Measurements from ENCODE around the gene GMCL1.

The GMCL1 gene

GRCh38 chr2:69914950-69915945 lies 85.8 kb downstream of the GMCL1 start, which contains the start of gene MXD1:
Gene MXD1, plus strand, starts transcription at chr2:69915109. Its CDS starts 222 bp downstream, at chr2:69915331.
- H3K4me3 ChIP-seq (ENCODE audit: low read length, poor library complexity, severe bottlenecking) = peak within 1 kb of the TSS; percentile 95
- H2AFZ ChIP-seq (ENCODE audit: low read length) = peak within 1 kb of the TSS; percentile 78
- H3K79me2 ChIP-seq (ENCODE audit: insufficient read depth, low read length) = peaks cover 13% of the 10 kb centered on the region; the same call in 1 of the 2 replicates
- TF ChIP-seq EZH2phosphoT487 (IDR thresholded peaks at IDR 0.05; ENCODE audit: borderline replicate concordance) (no peak), CTCF (conservative IDR thresholded peaks at IDR 0.05; ENCODE audit: low read length) (no peak)
- H3F3A ChIP-seq (ENCODE audit: low read depth) = no peaks in the 10 kb centered on the region
- peak within 1 kb of the TSS; percentile 87 for H3K4me2 ChIP-seq (ENCODE audit: low read depth, low read length, poor library complexity, severe bottlenecking)
- H3K9me3 ChIP-seq (ENCODE audit: insufficient read depth, low read depth, low read length) = no peaks in the 10 kb centered on the region
- H3K4me1 ChIP-seq (ENCODE audit: insufficient read depth, low read length, poor library complexity, severe bottlenecking) = peaks cover 14% of the 10 kb centered on the region
- peak within 1 kb of the TSS; percentile 77 for H3K9ac ChIP-seq (ENCODE audit: low read depth, low read length, poor library complexity, severe bottlenecking)
- H3K9me2 ChIP-seq (replicated peaks; ENCODE audit: low read depth, low read length) = no peaks in the 10 kb centered on the region
- H4K20me1 ChIP-seq (ENCODE audit: insufficient read depth, low read length, poor library complexity, severe bottlenecking) = peaks cover 6% of the 10 kb centered on the region
- H3K36me3 ChIP-seq (ENCODE audit: insufficient read depth, low read length) = no peaks in the 10 kb centered on the region
- no peaks in the 10 kb centered on the region for H3K27me3 ChIP-seq (ENCODE audit: insufficient read depth, low read length, poor library complexity, severe bottlenecking)

GRCh38 chr2:69916106-69916505 lies 86.6 kb downstream of the GMCL1 start:
- TF ChIP-seq CTCF (conservative IDR thresholded peaks at IDR 0.05; ENCODE audit: low read length) (no peak), EZH2phosphoT487 (IDR thresholded peaks at IDR 0.05; ENCODE audit: borderline replicate concordance) (no peak)
- Histone ChIP-seq H3K4me3 (ENCODE audit: low read length, poor library complexity, severe bottlenecking) (peak overlapping the region; percentile 95), H3K9me2 (replicated peaks; ENCODE audit: low read depth, low read length) (no peaks in the 10 kb centered on the region), H3K9me3 (ENCODE audit: insufficient read depth, low read depth, low read length) (no peaks in the 10 kb centered on the region), H4K20me1 (ENCODE audit: insufficient read depth, low read length, poor library complexity, severe bottlenecking) (peaks cover 6% of the 10 kb centered on the region), H3K27me3 (ENCODE audit: insufficient read depth, low read length, poor library complexity, severe bottlenecking) (no peaks in the 10 kb centered on the region), H3K4me1 (ENCODE audit: insufficient read depth, low read length, poor library complexity, severe bottlenecking) (peaks cover 14% of the 10 kb centered on the region), H3K79me2 (ENCODE audit: insufficient read depth, low read length) (peaks cover 13% of the 10 kb centered on the region; the same call in 1 of the 2 replicates), H2AFZ (ENCODE audit: low read length) (no peak overlapping the region), H3K9ac (ENCODE audit: low read depth, low read length, poor library complexity, severe bottlenecking) (peak overlapping the region; percentile 74), H3F3A (ENCODE audit: low read depth) (no peaks in the 10 kb centered on the region), H3K36me3 (ENCODE audit: insufficient read depth, low read length) (no peaks in the 10 kb centered on the region), H3K4me2 (ENCODE audit: low read depth, low read length, poor library complexity, severe bottlenecking) (peak overlapping the region; percentile 87)

GRCh38 chr2:69917852-69918251 lies 88.4 kb downstream of the GMCL1 start:
- Histone ChIP-seq H3F3A (ENCODE audit: low read depth) (no peaks in the 10 kb centered on the region), H3K4me3 (ENCODE audit: low read length, poor library complexity, severe bottlenecking) (no peak overlapping the region), H3K36me3 (ENCODE audit: insufficient read depth, low read length) (no peaks in the 10 kb centered on the region), H2AFZ (ENCODE audit: low read length) (no peak overlapping the region), H3K9ac (ENCODE audit: low read depth, low read length, poor library complexity, severe bottlenecking) (no peak overlapping the region), H3K4me2 (ENCODE audit: low read depth, low read length, poor library complexity, severe bottlenecking) (peak overlapping the region; percentile 2), H3K9me3 (ENCODE audit: insufficient read depth, low read depth, low read length) (no peaks in the 10 kb centered on the region), H3K9me2 (replicated peaks; ENCODE audit: low read depth, low read length) (no peaks in the 10 kb centered on the region), H3K27me3 (ENCODE audit: insufficient read depth, low read length, poor library complexity, severe bottlenecking) (no peaks in the 10 kb centered on the region), H3K79me2 (ENCODE audit: insufficient read depth, low read length) (peaks cover 13% of the 10 kb centered on the region; the same call in 1 of the 2 replicates), H3K4me1 (ENCODE audit: insufficient read depth, low read length, poor library complexity, severe bottlenecking) (peaks cover 14% of the 10 kb centered on the region), H4K20me1 (ENCODE audit: insufficient read depth, low read length, poor library complexity, severe bottlenecking) (peaks cover 6% of the 10 kb centered on the region)
- TF ChIP-seq CTCF (conservative IDR thresholded peaks at IDR 0.05; ENCODE audit: low read length) = no peak
- no peak for TF ChIP-seq EZH2phosphoT487 (IDR thresholded peaks at IDR 0.05; ENCODE audit: borderline replicate concordance)
